VCaP (cell line): ENCODE results near the gene DDX5.
"Not testable (repeated sequence)": the region's sequence is repeated elsewhere in the genome, so short reads cannot be mapped to it uniquely, and the experiment has no call there.

Source experiments
- H3K27ac ChIP-seq: fragments of 450-650 bp; 2 replicates; pipeline ENCODE4 v1.5.1; 2017
- TF ChIP-seq, protein P1 (sequence below): fragments of 450-650 bp; conservative IDR thresholded peaks from 2 replicates; pipeline ENCODE4 v1.5.1; 2017; ENCODE audit warnings: mild to moderate bottlenecking, moderate library complexity

DDX5 gene

DNA sequence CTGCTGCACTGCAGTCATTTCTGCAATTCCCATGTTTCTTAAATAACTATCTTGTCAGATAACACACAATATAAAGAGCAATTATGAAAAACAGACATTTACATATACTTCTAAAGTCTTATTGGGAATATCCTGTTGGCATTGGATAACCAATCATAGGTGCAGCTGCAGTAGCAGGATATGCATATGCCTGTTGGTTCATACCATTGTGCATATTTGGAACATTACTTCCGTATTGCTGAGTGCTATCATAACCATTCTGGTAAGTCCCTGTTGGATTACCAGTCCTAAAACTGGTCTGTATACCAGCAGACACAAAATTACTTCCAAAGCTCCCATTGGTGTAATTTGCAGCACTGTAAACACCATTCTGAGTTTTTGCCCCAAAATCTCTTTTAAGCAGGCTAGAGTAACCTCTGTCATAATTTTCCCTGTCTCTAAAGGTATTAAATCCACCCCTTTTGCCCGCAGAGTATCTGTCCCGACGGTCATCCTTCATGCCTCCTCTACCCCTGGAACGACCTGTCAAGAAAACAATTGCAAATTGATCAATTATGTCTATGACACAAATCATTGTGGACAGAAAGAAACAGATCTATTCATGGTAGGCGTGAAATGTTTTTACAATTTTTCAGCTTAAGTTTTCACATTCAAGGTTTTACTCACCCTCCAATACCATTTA is 6.1 kb downstream of the DDX5 start:
- TF ChIP-seq, protein P1, sequence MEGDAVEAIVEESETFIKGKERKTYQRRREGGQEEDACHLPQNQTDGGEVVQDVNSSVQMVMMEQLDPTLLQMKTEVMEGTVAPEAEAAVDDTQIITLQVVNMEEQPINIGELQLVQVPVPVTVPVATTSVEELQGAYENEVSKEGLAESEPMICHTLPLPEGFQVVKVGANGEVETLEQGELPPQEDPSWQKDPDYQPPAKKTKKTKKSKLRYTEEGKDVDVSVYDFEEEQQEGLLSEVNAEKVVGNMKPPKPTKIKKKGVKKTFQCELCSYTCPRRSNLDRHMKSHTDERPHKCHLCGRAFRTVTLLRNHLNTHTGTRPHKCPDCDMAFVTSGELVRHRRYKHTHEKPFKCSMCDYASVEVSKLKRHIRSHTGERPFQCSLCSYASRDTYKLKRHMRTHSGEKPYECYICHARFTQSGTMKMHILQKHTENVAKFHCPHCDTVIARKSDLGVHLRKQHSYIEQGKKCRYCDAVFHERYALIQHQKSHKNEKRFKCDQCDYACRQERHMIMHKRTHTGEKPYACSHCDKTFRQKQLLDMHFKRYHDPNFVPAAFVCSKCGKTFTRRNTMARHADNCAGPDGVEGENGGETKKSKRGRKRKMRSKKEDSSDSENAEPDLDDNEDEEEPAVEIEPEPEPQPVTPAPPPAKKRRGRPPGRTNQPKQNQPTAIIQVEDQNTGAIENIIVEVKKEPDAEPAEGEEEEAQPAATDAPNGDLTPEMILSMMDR, result no peak
- peak overlapping the region; percentile 75; the same call in 1 of the 2 replicates for H3K27ac ChIP-seq

DNA sequence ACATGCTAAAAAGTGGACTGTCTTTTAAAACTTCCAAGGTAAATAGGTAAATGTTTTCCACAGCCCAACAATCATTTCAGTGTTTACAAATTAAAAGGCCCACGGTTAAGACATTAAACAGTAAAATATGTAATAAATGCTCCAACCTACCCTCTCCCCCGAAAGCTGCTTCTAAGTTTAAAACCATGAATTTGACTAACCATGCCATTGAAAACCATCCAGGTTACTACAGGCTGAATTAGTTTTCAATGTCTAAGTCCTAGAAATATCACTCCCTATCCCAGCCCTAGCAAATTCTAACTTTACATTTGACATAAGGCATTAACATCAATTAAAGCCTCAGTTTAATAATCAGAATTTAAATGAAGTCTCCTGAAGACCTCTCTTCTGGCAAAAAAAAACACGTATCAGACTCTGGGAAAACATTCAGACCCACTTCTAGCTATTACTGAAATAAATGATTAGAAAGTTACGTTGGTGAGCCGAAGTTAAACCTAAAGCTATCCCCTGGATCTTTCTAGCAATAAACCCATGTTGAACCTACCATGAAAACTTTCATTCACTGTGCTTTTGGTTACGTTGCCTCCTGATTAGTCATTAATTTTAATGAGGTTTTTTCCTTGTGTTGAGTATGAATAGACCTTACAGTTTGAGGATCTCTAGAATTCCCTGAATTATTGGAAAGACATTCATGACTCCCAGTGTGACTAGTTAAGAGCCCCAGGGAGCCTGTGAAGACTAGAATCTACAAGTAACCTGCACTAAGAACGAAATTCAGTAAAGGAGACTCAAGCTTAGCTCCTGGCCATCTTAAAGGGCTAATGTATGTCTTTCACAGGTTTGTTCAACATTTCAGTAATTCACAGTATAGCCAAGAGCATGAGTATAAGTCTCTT is 7.5 kb downstream of the DDX5 start:
- TF ChIP-seq, protein P1, result no peak
- H3K27ac ChIP-seq, result peak overlapping the region; percentile 75; the same call in 1 of the 2 replicates

DNA sequence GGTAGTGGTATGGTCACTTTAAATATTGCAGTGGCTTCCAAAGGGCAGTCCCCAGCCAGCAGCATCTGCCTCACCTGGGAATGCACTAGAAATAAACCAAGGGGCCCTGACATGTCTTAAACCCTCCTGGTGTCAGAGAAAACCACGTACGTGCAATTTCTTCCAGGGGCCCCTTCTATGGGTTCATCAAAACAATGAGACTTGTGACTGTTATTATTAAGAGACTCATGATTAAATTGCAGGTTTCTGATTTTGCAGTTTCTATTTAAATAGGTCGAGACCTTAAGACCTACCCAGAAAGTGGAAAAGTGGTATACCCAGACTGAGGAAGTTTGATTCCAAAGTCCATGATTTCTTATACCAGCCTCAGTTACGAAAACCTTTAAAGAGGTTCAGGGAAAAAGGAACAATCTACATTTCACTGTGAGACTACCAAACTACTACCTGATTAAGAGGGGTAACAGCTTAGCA is 8.5 kb downstream of the DDX5 start:
- TF ChIP-seq, protein P1, result no peak
- H3K27ac ChIP-seq, result peak overlapping the region; percentile 75

DNA sequence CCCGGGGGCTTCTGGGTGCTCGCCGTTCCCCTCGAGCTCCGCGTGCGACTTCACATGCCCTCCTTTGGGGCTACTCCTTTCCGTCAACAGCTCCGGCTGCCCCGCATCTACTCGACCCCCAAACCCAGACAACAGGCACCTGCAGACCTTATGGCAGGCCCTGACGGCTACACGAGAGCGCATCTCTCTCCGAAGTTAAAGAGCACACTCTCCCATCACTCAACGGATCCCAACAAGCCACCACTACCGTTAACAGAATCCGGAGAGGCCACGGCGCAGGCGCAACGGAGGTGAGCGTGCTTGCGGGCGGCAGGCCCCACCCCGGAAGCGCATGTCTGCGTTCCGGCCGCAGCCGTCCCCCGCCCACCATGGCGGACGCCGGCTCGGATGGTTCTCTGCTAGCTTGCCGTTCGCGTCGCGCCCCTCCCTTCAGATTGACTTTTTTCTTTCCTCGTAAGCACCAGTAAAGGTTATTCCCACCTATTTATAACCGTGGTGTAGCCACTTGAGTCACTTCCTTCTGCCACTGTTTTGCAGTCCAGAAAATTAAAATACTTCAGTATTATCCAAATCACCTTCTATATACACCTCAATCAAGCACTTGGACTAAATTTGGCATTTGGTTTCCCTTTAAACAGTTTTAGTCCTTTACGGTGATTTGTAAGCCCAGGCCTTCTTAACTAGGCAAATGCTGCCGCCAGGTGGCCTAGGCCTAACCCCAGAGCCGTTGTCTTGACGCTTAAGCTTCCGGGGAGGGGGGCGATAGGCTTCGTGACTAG is 9.1 kb downstream of the DDX5 start, which contains the start of gene POLG2:
TSS of gene POLG2 (minus strand) at position 269 of the 779 bp plus-strand sequence. CDS start at position 183, 86 bp downstream.
- TF ChIP-seq, protein P1, result peak; percentile 55
- peak within 1 kb of the TSS; percentile 75 for H3K27ac ChIP-seq

DNA sequence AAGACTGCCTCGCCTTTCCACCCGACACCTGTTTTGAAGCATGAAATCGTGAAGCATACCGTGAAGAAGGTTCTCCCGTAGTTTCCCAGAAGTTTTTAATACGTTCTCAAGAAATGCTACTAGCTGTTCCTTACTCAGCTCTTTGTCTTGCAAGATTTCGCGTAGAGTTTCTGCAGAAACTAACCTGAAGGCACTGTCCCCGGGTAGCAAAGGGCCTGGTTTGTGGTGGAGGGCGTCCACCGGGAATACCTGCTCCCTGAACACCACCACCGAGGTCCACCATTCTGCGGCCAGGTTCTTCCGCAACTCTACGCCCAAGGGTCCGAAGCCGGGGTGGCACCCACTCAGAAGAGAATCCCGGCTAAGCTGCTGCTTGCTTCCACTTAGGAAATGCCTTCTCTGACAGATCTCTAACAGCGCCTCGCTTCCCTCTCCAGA is 9.7 kb downstream of the DDX5 start:
- TF ChIP-seq, protein P1, result no peak
- peak overlapping the region; percentile 75 for H3K27ac ChIP-seq

DNA sequence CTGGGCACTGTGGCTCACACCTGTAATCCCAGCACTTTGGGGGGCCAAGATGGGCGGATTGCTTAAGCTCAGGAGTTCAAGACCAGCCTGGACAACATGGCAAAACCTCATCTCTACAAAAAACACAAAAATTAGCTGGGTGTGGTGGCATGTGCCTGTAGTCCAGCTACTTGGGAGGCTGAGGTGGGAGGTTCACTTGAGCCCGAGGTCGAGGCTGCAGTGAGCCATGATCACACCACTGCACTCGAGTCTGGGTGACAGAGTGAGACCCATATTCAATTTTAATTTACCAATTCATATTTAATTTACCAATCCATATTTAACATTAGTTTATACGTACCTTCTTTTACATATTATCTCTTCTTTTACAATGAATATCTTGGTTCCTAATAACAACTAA is 10.8 kb downstream of the DDX5 start:
- not testable (repeated sequence) for H3K27ac ChIP-seq

DNA sequence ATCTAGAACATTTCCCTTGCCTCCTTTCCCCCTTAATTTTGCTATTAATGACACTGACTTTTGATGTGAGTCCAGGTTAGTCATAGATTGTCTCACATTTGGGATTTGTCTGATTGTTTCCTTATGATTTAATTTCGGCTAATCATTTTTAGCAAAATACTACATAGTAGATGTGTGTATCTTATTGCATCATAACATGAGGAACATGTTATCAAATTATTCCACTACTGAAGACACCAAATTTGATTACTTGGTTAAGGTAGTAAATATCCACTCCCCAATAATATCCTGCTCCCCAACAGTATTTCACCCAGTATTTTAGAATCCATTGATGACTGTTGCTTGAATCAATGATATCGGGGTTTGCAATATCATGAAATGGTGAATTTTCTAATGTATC is 12.0 kb downstream of the DDX5 start:
- no peak overlapping the region for H3K27ac ChIP-seq
- TF ChIP-seq, protein P1, result no peak
